HepG2 (cell line): ENCODE measurements around the gene LIF. TPM values are rescaled to one million over a fixed set of nuclear protein-coding genes. Genes with fewer than 3 reads are reported as not detected.

ENCODE experiments used
- ATAC-seq: fragments of 200-7000 bp; cut with Tn5 transposase; 3 replicates; pipeline ENCODE4 v1.9.1; 2020; ENCODE audit warnings: mild to moderate bottlenecking, moderate library complexity
- BruUV-seq: library from RNA; stranded (reverse); fragments of 400-500 nt; replicated peaks from 2 replicates; lab custom pipeline; 2021; lab: Mats Ljungman, UMichigan
- CTCF ChIA-PET: fragments of 300-600 bp; formaldehyde crosslinking; extraction: SDS; loops from one replicate; lab custom pipeline; 2021; ENCODE audit warnings: low total read pairs, inconsistent platforms, low intra/inter-chr PET ratio; lab: Yijun Ruan, JAX
- POLR2A ChIA-PET: fragments of 350-600 bp; sonication (Branson Sonifier 250); formaldehyde crosslinking; loops from one replicate; lab custom pipeline; 2020; ENCODE audit warnings: antibody characterized with exemption, inconsistent platforms; lab: Yijun Ruan, JAX
- DNase-seq: peaks from one replicate; pipeline ENCODE4 v3.0.0-alpha.2; 2015; ENCODE audit warnings: low spot score
- FAIRE-seq: peaks from 3 replicates; lab custom pipeline; 2011; peaks lifted over from hg19 to GRCh38; lab: Jason Lieb, UNC
- H2AFZ ChIP-seq: one replicate; pipeline ENCODE4 v1.6.1; 2011; ENCODE audit warnings: low read length, inconsistent platforms
- H3K27ac ChIP-seq: fragments of 300-600 bp; 3 replicates; pipeline ENCODE4 v1.8.0; 2011; ENCODE audit warnings: mixed run types, mild to moderate bottlenecking, mixed read lengths, low read length, inconsistent platforms; ENCODE audit not compliant: insufficient read depth; ENCODE audit errors: extremely low read length
- H3K27me3 ChIP-seq, 2 experiments: fragments of 200-600 bp in 1 of 2; 2 replicates in 1 of 2; 3 replicates in 1 of 2; pipeline versions ENCODE4 v1.6.0 to v1.8.0; 2011; ENCODE audit warnings: low read length in 2 of 2, mild to moderate bottlenecking in 2 of 2, moderate library complexity in 2 of 2, inconsistent platforms in 1 of 2; ENCODE audit not compliant: insufficient read depth in 2 of 2, control insufficient read depth in 1 of 2
- H3K36me3 ChIP-seq, 2 experiments: fragments of 200-600 bp in 1 of 2; replicated peaks in 1 of 2; 2 replicates in 1 of 2; 3 replicates in 1 of 2; pipeline versions ENCODE4 v1.5.1 to v1.8.0; 2011; ENCODE audit warnings: low read length in 2 of 2, inconsistent platforms in 1 of 2; ENCODE audit not compliant: insufficient read depth in 2 of 2, control insufficient read depth in 1 of 2
- H3K4me1 ChIP-seq: 2 replicates; pipeline ENCODE4 v1.5.1; 2012; ENCODE audit warnings: low read length, inconsistent platforms; ENCODE audit not compliant: insufficient read depth
- H3K4me2 ChIP-seq: 2 replicates; pipeline ENCODE4 v1.6.0; 2011; ENCODE audit warnings: low read depth, low read length, inconsistent platforms
- H3K4me3 ChIP-seq, 3 experiments: fragments of 200-600 bp in 1 of 3; sonication (generic), shearing (Covaris generic) in 1 of 3; replicated peaks in 1 of 3; 2 replicates each; pipeline ENCODE4 v1.5.1; 2011 to 2016; ENCODE audit warnings: low read length in 3 of 3, inconsistent platforms in 2 of 3, low read depth in 2 of 3, mild to moderate bottlenecking in 2 of 3, control low read depth in 1 of 3, mixed read lengths in 1 of 3; ENCODE audit not compliant: insufficient read depth in 1 of 3
- H3K79me2 ChIP-seq: one replicate; pipeline ENCODE4 v1.6.1; 2011; ENCODE audit warnings: low read length, inconsistent platforms; ENCODE audit not compliant: insufficient read depth
- H3K9ac ChIP-seq: 2 replicates; pipeline ENCODE4 v1.6.0; 2011; ENCODE audit warnings: mild to moderate bottlenecking, low read depth, low read length, inconsistent platforms; ENCODE audit not compliant: insufficient read depth
- H3K9me3 ChIP-seq: 2 replicates; pipeline ENCODE4 v1.5.1; 2012; ENCODE audit warnings: mild to moderate bottlenecking, low read length
- H4K20me1 ChIP-seq: 2 replicates; pipeline ENCODE4 v1.6.0; 2011; ENCODE audit warnings: inconsistent platforms, mild to moderate bottlenecking, low read length, moderate library complexity; ENCODE audit not compliant: insufficient read depth
- NR1H2 ChIP-seq: sonication (generic); formaldehyde crosslinking; IDR thresholded peaks from 2 replicates; pipeline ENCODE4 v1.8.1; 2022; ENCODE audit warnings: low read depth, missing genetic modification reagents, borderline replicate concordance
- WGBS: methylation state at CpG from one replicate; pipeline ENCODE4 v1.1.6; 2017; ENCODE audit warnings: low lambda C conversion rate; 5-methylcytosine and 5-hydroxymethylcytosine counted together
- in situ Hi-C: cut with HindIII; loops from 2 replicates; pipeline ENCODE4 v1.10.0; 2017; ENCODE audit warnings: low pct_unique_long_range_greater_than_20kb; ENCODE audit not compliant: extremely low pct_ligation_motif_present
- intact Hi-C: fragments of 100-400 bp; cut with micrococcal nuclease; formaldehyde crosslinking; loops from one replicate; pipeline ENCODE4 v1.10.0; 2022; ENCODE audit not compliant: unreplicated experiment
- polyA plus RNA-seq, 8 experiments: library from polyadenylated mRNA; depleted of rRNA in 3 of 8; stranded (reverse) in 7 of 8; unstranded in 1 of 8; fragments of >200 nt; fragmentation: Illumina TruSeq in 4 of 8; extraction: Trizol in 4 of 8; gene quantifications; 2 replicates each; pipeline versions ENCODE4 v1.2.1 to v1.2.3, GENCODE V29; 2011 to 2016; ENCODE audit warnings: low read depth in 4 of 8, missing spikeins in 1 of 8, mixed read lengths in 1 of 8; ENCODE audit not compliant: insufficient read depth in 1 of 8
- total RNA-seq, 5 experiments: library from RNA; depleted of rRNA; stranded (reverse); fragments of >200 nt; fragmentation: Illumina TruSeq; extraction: Trizol; gene quantifications; 2 replicates each; pipeline ENCODE4 v1.2.3, GENCODE V29; 2016; ENCODE audit warnings: low read depth in 1 of 5
- TF ChIP-seq, protein P1 (sequence below): sonication (generic); formaldehyde crosslinking; IDR thresholded peaks from 2 replicates; pipeline ENCODE4 v1.5.1; 2020; ENCODE audit warnings: mild to moderate bottlenecking, missing genetic modification reagents, moderate library complexity

Gene LIF
- total and polyA plus RNA-seq, 2 of the 13 experiments (the other 11 are each of a cell fraction or from before 2014, with no cell fraction given) = 3.6 to 8.5 TPM

DNA sequence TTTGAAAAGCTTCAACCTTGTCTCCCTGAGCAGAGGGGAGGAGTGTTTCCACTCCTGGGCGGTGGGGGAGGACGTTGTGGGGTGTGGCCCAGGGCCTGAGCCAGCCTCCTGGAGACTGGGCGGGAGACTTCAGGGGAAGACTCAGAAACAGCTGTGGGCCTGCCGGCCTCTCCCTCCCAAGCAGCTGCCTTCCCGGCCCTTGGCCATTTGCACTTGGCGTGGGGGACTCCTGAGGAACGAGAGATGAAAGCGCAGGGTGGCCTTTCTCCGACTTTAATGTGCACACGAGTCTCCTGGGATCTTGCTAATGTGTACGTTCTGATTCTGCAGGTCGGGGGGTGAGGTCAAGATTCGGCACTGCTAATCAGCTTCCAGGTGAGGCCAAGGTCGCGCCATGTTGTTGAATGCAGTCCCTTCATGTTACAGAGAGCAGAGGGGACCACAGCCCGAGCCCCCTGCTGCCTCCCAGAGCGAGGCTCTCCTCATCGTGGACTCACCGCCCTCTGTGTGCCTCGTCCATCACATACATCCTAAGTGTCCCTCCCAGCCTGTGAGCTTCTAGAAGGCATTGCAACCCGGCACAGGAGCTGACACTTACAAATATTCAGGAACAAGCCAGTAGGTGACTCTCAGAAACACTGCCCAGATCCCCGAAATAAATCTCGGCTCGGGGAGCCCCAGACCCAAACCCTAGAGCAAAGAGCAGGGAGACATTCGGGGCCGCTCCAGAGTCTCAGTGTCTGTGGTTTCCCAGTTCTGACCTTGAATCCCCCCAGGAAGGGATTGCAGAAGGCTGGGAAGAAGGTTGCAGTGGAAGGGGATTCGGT, 7.7 kb downstream of the LIF start:
- CTCF ChIA-PET = no interaction called here
- POLR2A ChIA-PET = no interaction called here

More for the DNA sequence above, 7.7 kb downstream of the LIF start:
- Histone ChIP-seq H3K79me2 (no peaks in the 10 kb centered on the region), H3K27me3 (peaks cover 0 to 35% of the 10 kb centered on the region in 2 experiments; a peak in 3 of 5 replicates), H3K9me3 (no peaks in the 10 kb centered on the region), H3K4me3 (no peak overlapping the region; a peak in 1 of 6 replicates), H3K4me2 (no peak overlapping the region; the same call in 1 of the 2 replicates), H4K20me1 (no peaks in the 10 kb centered on the region), H3K27ac (no peak overlapping the region), H3K9ac (no peak overlapping the region), H3K4me1 (peaks cover 42% of the 10 kb centered on the region), H2AFZ (no peak overlapping the region), H3K36me3 (no peaks in the 10 kb centered on the region)
- BruUV-seq = no TSS peak
- TF ChIP-seq NR1H2 (CRISPR knock-in tag) = no peak
- TF ChIP-seq, protein P1, sequence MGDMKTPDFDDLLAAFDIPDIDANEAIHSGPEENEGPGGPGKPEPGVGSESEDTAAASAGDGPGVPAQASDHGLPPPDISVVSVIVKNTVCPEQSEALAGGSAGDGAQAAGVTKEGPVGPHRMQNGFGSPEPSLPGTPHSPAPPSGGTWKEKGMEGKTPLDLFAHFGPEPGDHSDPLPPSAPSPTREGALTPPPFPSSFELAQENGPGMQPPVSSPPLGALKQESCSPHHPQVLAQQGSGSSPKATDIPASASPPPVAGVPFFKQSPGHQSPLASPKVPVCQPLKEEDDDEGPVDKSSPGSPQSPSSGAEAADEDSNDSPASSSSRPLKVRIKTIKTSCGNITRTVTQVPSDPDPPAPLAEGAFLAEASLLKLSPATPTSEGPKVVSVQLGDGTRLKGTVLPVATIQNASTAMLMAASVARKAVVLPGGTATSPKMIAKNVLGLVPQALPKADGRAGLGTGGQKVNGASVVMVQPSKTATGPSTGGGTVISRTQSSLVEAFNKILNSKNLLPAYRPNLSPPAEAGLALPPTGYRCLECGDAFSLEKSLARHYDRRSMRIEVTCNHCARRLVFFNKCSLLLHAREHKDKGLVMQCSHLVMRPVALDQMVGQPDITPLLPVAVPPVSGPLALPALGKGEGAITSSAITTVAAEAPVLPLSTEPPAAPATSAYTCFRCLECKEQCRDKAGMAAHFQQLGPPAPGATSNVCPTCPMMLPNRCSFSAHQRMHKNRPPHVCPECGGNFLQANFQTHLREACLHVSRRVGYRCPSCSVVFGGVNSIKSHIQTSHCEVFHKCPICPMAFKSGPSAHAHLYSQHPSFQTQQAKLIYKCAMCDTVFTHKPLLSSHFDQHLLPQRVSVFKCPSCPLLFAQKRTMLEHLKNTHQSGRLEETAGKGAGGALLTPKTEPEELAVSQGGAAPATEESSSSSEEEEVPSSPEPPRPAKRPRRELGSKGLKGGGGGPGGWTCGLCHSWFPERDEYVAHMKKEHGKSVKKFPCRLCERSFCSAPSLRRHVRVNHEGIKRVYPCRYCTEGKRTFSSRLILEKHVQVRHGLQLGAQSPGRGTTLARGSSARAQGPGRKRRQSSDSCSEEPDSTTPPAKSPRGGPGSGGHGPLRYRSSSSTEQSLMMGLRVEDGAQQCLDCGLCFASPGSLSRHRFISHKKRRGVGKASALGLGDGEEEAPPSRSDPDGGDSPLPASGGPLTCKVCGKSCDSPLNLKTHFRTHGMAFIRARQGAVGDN (CRISPR knock-in tag) = peak; percentile 17; the same call in 1 of the 2 replicates
- in situ Hi-C loops = no loop called here
- no peak for FAIRE-seq
- ATAC-seq = peak; percentile 22; the same call in 2 of the 3 replicates
- intact Hi-C loops = no loop called here
- DNase-seq = no peak
- 41% methylated on average over 13 of the region's 27 CpGs for WGBS
